Mesothelial cell of epicardium (in vitro differentiated cells): ENCODE data around the gene GCNT1. TPM values are rescaled to one million over a fixed set of nuclear protein-coding genes. Genes with fewer than 3 reads are reported as not detected.

Experiments
- DNase-seq, 2 experiments: peaks; one replicate each; pipeline ENCODE4 v3.0.0; 2021; ENCODE audit warnings: low spot score in 2 of 2; ENCODE audit not compliant: unreplicated experiment in 2 of 2
- H3K27ac Mint-ChIP-seq: 2 replicates; pipeline ENCODE4 v1.8.0; 2021; ENCODE audit warnings: mixed read lengths
- H3K27me3 Mint-ChIP-seq: 2 replicates; pipeline ENCODE4 v1.8.0; 2021; ENCODE audit warnings: low read depth, mixed read lengths
- H3K36me3 Mint-ChIP-seq: 2 replicates; pipeline ENCODE4 v1.8.0; 2021; ENCODE audit warnings: mixed read lengths
- H3K4me1 Mint-ChIP-seq: 2 replicates; pipeline ENCODE4 v1.8.0; 2021; ENCODE audit warnings: mixed read lengths
- H3K4me3 Mint-ChIP-seq: 2 replicates; pipeline ENCODE4 v1.8.0; 2021; ENCODE audit warnings: mild to moderate bottlenecking, moderate library complexity, mixed read lengths
- H3K9me3 Mint-ChIP-seq: 2 replicates; pipeline ENCODE4 v1.8.0; 2021; ENCODE audit warnings: mixed read lengths
- total RNA-seq: library from RNA; stranded (reverse); gene quantifications from 3 replicates; pipeline ENCODE4 v1.2.1, GENCODE V29; 2021
- TF ChIP-seq, protein P1 (sequence below): fragments of 200-600 bp; sonication (generic); IDR thresholded peaks from one replicate; pipeline ENCODE4 v1.5.0; 2021; ENCODE audit warnings: antibody characterized with exemption; ENCODE audit not compliant: unreplicated experiment

The GCNT1 gene
- total RNA-seq, 1 donor from 2014 or later, result 8.6 TPM

DNA sequence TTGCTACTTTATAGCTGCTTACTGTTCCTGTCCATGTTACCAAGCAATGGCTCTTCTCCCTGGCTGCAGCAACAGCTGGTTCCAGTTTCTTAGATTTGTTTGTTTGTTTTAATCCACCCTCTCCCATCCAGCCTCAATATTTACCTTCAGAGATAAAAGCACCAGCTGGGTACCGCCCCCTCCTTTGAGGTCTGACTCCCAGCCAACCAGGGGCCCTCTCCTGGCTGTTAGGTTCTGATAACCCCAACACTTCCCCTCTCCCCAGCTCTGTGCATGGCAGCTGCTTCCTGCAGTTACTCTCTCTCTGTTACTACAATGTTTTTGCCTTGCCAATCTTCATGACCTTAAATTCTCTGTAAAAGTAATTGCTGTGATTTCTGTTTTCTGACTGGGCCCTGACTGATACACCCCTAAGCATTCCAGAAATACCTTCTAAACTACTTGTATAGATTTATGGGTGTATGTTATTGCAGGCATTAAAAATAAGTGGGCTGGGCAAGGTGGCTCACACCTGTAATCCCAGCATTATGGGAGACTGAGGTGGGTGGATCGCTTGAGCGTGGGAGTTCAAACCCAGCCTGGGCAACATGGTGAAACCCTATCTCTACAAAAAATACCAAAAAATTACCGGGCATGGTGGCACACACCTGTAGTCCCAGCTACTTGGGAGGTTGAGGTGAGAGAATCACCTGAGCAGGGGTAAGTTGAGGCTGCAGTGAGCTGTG, 2.6 kb upstream of the GCNT1 start:
- peaks cover 27% of the 10 kb centered on the region for H3K4me1 Mint-ChIP-seq
- TF ChIP-seq, protein P1, sequence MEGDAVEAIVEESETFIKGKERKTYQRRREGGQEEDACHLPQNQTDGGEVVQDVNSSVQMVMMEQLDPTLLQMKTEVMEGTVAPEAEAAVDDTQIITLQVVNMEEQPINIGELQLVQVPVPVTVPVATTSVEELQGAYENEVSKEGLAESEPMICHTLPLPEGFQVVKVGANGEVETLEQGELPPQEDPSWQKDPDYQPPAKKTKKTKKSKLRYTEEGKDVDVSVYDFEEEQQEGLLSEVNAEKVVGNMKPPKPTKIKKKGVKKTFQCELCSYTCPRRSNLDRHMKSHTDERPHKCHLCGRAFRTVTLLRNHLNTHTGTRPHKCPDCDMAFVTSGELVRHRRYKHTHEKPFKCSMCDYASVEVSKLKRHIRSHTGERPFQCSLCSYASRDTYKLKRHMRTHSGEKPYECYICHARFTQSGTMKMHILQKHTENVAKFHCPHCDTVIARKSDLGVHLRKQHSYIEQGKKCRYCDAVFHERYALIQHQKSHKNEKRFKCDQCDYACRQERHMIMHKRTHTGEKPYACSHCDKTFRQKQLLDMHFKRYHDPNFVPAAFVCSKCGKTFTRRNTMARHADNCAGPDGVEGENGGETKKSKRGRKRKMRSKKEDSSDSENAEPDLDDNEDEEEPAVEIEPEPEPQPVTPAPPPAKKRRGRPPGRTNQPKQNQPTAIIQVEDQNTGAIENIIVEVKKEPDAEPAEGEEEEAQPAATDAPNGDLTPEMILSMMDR, result no peak
- no peak overlapping the region for H3K4me3 Mint-ChIP-seq
- no peaks in the 10 kb centered on the region for H3K36me3 Mint-ChIP-seq
- H3K27me3 Mint-ChIP-seq, result peaks cover 11% of the 10 kb centered on the region
- H3K9me3 Mint-ChIP-seq, result no peaks in the 10 kb centered on the region
- H3K27ac Mint-ChIP-seq, result peak overlapping the region; percentile 91
- peak in 1 of 2 experiments; percentile 47 for DNase-seq

GRCh38 chr9:76459694-76460635, 983 bp downstream of the GCNT1 start:
- peaks cover 27% of the 10 kb centered on the region for H3K4me1 Mint-ChIP-seq
- H3K4me3 Mint-ChIP-seq, result peak overlapping the region; percentile 79
- H3K9me3 Mint-ChIP-seq, result no peaks in the 10 kb centered on the region
- H3K27me3 Mint-ChIP-seq, result peaks cover 15% of the 10 kb centered on the region
- peak overlapping the region; percentile 91 for H3K27ac Mint-ChIP-seq
- H3K36me3 Mint-ChIP-seq, result no peaks in the 10 kb centered on the region
- TF ChIP-seq, protein P1, result peak; percentile 38
- DNase-seq, result peak; percentile 25 to 57

DNA sequence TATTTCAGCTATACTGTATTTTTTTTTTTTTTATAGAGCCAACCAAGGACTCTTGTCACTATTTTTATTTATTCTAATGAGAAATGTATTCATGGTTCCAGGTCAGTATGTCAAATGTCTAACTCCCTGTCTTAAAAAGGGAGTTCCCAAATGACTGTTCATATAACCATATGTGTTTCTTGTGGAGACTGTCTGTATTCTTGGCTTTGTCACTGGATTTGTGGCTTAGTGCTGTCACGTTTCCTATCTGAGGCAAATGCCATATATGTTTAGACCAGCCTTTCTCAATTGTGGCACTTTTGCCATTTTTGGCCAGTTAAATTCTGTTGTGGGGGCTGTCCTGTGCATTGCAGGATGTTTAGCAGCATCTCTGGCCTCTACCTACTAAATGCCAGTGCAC, 3.1 kb downstream of the GCNT1 start:
- H3K9me3 Mint-ChIP-seq, result no peaks in the 10 kb centered on the region
- no peak overlapping the region for H3K27ac Mint-ChIP-seq
- H3K4me3 Mint-ChIP-seq, result no peak overlapping the region
- peaks cover 15% of the 10 kb centered on the region for H3K27me3 Mint-ChIP-seq
- no peaks in the 10 kb centered on the region for H3K36me3 Mint-ChIP-seq
- no peak for DNase-seq
- peaks cover 24% of the 10 kb centered on the region for H3K4me1 Mint-ChIP-seq
- TF ChIP-seq, protein P1, result no peak

DNA sequence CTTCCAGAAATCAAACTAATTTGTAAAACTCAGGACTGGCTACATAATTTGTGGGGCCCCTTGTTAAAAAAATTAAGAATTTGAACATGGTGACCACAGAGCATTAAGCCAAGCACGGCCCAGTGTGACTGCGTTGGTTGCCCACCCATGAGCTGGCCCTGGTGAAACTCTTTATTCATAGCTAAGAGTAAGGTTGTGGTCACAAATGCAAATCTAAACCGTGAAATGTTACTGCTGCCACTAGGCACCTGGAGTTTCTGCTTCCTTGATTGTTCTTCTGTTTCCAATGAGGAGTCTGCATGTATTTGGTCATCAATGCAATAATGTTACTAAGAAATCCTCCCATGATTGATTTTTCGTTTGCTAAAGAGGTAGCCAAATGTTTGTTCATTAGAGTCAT, 4.2 kb downstream of the GCNT1 start:
- peaks cover 13% of the 10 kb centered on the region for H3K27me3 Mint-ChIP-seq
- no peaks in the 10 kb centered on the region for H3K9me3 Mint-ChIP-seq
- H3K4me1 Mint-ChIP-seq, result peaks cover 24% of the 10 kb centered on the region
- no peak overlapping the region for H3K27ac Mint-ChIP-seq
- H3K4me3 Mint-ChIP-seq, result no peak overlapping the region
- DNase-seq, result no peak
- TF ChIP-seq, protein P1, result no peak
- no peaks in the 10 kb centered on the region for H3K36me3 Mint-ChIP-seq

DNA sequence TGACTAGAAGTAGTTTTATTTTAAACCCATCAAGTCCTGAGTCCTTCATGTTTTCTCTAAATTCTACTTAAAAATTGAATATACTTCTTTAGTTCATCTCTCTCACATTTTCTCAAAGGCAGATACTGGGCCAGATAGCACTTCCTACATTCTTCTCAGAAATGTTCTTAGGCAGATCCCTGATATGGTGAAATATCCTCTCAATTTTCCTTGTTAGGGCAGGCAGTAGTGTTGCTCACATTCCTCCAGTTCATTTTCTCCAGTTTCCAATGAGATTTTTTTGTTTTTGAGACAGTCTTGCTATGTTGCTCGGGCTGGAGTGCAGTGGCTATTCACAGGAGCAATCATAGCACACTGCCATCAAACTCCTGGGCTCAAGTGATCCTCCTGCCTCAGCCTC, 5.7 kb downstream of the GCNT1 start:
- TF ChIP-seq, protein P1, result no peak
- peaks cover 17% of the 10 kb centered on the region for H3K4me1 Mint-ChIP-seq
- no peak overlapping the region for H3K27ac Mint-ChIP-seq
- no peak overlapping the region for H3K4me3 Mint-ChIP-seq
- H3K9me3 Mint-ChIP-seq, result no peaks in the 10 kb centered on the region
- H3K27me3 Mint-ChIP-seq, result peaks cover 6% of the 10 kb centered on the region
- no peaks in the 10 kb centered on the region for H3K36me3 Mint-ChIP-seq
- DNase-seq, result no peak
